AML-193 (cell line): ENCODE measurements around the gene SH3RF1.

Source experiments
- DNase-seq, 2 experiments: peaks; one replicate each; lab custom pipeline; 2025; lab: John Stamatoyannopoulos, UW

SH3RF1 gene

GRCh38 chr4:169063441-169063840 is 207.3 kb downstream of the SH3RF1 start:
- no peak for DNase-seq

GRCh38 chr4:169062897-169063244 is 207.9 kb downstream of the SH3RF1 start:
- no peak for DNase-seq

- DNase-seq = no peak
Observed at GRCh38 chr4:169061386-169061785, 209.4 kb downstream of the SH3RF1 start.

- DNase-seq = no peak
Observed at GRCh38 chr4:169060391-169061091, 210.2 kb downstream of the SH3RF1 start.

GRCh38 chr4:169059306-169060211 is 211.2 kb downstream of the SH3RF1 start:
- DNase-seq = no peak

GRCh38 chr4:169058312-169058711 is 212.4 kb downstream of the SH3RF1 start:
- no peak for DNase-seq

GRCh38 chr4:169054879-169055278 is 215.9 kb downstream of the SH3RF1 start:
- DNase-seq = no peak

GRCh38 chr4:169052594-169052945 is 218.2 kb downstream of the SH3RF1 start:
- DNase-seq = no peak

- no peak for DNase-seq
Observed at GRCh38 chr4:169051761-169052593, 218.8 kb downstream of the SH3RF1 start.

- DNase-seq = no peak
Observed at GRCh38 chr4:169050881-169051760, 219.6 kb downstream of the SH3RF1 start.

GRCh38 chr4:169050284-169050683 is 220.5 kb downstream of the SH3RF1 start:
- DNase-seq = no peak

- no peak for DNase-seq
Observed at GRCh38 chr4:169048868-169049414, 221.8 kb downstream of the SH3RF1 start.

GRCh38 chr4:169047956-169048355 is 222.8 kb downstream of the SH3RF1 start:
- DNase-seq = no peak

GRCh38 chr4:169045862-169046584 is 224.7 kb downstream of the SH3RF1 start:
- DNase-seq = no peak

- DNase-seq = no peak
Observed at GRCh38 chr4:169044714-169045447, 225.9 kb downstream of the SH3RF1 start.
